Thymus (tissue), 14 donors: ENCODE results near the gene HPS6. TPM values are rescaled to one million over a fixed set of nuclear protein-coding genes. Genes with fewer than 3 reads are reported as not detected.
"Not testable (repeated sequence)": the region's sequence is repeated elsewhere in the genome, so short reads cannot be mapped to it uniquely, and the experiment has no call there.

Source experiments
- DNase-seq, 9 donors: peaks; one replicate each; pipeline ENCODE4 v3.0.0-alpha.2; 2013; ENCODE audit warnings: low spot score in 9 of 9, low read depth in 6 of 9, missing footprints in 1 of 9
- H3K27ac ChIP-seq, 2 donors: one replicate each; pipeline ENCODE4 v1.5.1; 2013; ENCODE audit warnings: control low read depth in 1 of 2, low read depth in 1 of 2, low read length in 1 of 2, mild to moderate bottlenecking in 1 of 2, moderate library complexity in 1 of 2
- H3K27me3 ChIP-seq, 2 donors: one replicate each; pipeline ENCODE4 v1.5.1; 2013; ENCODE audit warnings: low read length in 1 of 2; ENCODE audit not compliant: control insufficient read depth in 2 of 2, insufficient read depth in 1 of 2
- H3K36me3 ChIP-seq, 2 donors: one replicate each; pipeline ENCODE4 v1.5.1; 2013; ENCODE audit warnings: low read length in 1 of 2, mild to moderate bottlenecking in 1 of 2, moderate library complexity in 1 of 2; ENCODE audit not compliant: control insufficient read depth in 2 of 2, insufficient read depth in 2 of 2
- H3K4me1 ChIP-seq, 2 donors: one replicate each; pipeline ENCODE4 v1.5.1; 2013; ENCODE audit warnings: low read length in 2 of 2; ENCODE audit not compliant: control insufficient read depth in 2 of 2, insufficient read depth in 2 of 2
- H3K4me3 ChIP-seq, 2 donors: one replicate each; pipeline ENCODE4 v1.5.1; 2013; ENCODE audit warnings: low read length in 2 of 2, control low read depth in 1 of 2, mild to moderate bottlenecking in 1 of 2
- H3K9me3 ChIP-seq, 2 donors: one replicate each; pipeline ENCODE4 v1.5.1; 2013; ENCODE audit warnings: low read length in 1 of 2, mild to moderate bottlenecking in 1 of 2; ENCODE audit not compliant: control insufficient read depth in 2 of 2, insufficient read depth in 1 of 2
- WGBS: extraction: QIAGEN DNeasy Blood & Tissue Kit; methylation state at CpG from one replicate; pipeline ENCODE4 v1.1.7; 2013; 5-methylcytosine and 5-hydroxymethylcytosine counted together
- long read RNA-seq, 10 donors: transcript quantifications; one replicate each; lab custom pipeline, GENCODE V29; 2026
- polyA plus RNA-seq: library from polyadenylated mRNA; stranded (reverse); fragments of 200-250 nt; gene quantifications from one replicate; pipeline ENCODE4 v1.2.3, GENCODE V29; 2013
- total RNA-seq: library from RNA; stranded (reverse); fragments of 120-200 nt; gene quantifications from one replicate; pipeline ENCODE4 v1.2.4, GENCODE V29; 2013
- donor health status: healthy.

Gene HPS6
- total RNA-seq: 15.3 TPM
- 8.7 TPM for polyA plus RNA-seq
- long read RNA-seq, donor 1, partial matches to known transcripts: 0 of 1 reads
- long read RNA-seq, donor 1, other reads (novel, unspliced or antisense): 0 of 1 reads
- long read RNA-seq, donor 2: 0 reads
- long read RNA-seq, donor 3, transcript HPS6-201 (1 exons, 2,649 nt): major isoform, 10 of 10 reads
- long read RNA-seq, donor 3, partial matches to known transcripts: 0 of 10 reads
- long read RNA-seq, donor 3, other reads (novel, unspliced or antisense): 0 of 10 reads
- long read RNA-seq, donor 4, transcript HPS6-201 (1 exons, 2,649 nt): major isoform, 10 of 10 reads
- long read RNA-seq, donor 4, partial matches to known transcripts: 0 of 10 reads
- long read RNA-seq, donor 4, other reads (novel, unspliced or antisense): 0 of 10 reads
- long read RNA-seq, donor 5, transcript HPS6-201 (1 exons, 2,649 nt): major isoform, 21 of 21 reads
- long read RNA-seq, donor 5, partial matches to known transcripts: 0 of 21 reads
- long read RNA-seq, donor 5, other reads (novel, unspliced or antisense): 0 of 21 reads
- long read RNA-seq, donor 6, transcript HPS6-201 (1 exons, 2,649 nt): major isoform, 8 of 8 reads
- long read RNA-seq, donor 6, partial matches to known transcripts: 0 of 8 reads
- long read RNA-seq, donor 6, other reads (novel, unspliced or antisense): 0 of 8 reads
- long read RNA-seq, donor 7, transcript HPS6-201 (1 exons, 2,649 nt): major isoform, 5 of 5 reads
- long read RNA-seq, donor 7, partial matches to known transcripts: 0 of 5 reads
- long read RNA-seq, donor 7, other reads (novel, unspliced or antisense): 0 of 5 reads
- long read RNA-seq, donor 8, partial matches to known transcripts: 0 of 3 reads
- long read RNA-seq, donor 8, other reads (novel, unspliced or antisense): 0 of 3 reads
- long read RNA-seq, donor 9, transcript HPS6-201 (1 exons, 2,649 nt): major isoform, 6 of 6 reads
- long read RNA-seq, donor 9, partial matches to known transcripts: 0 of 6 reads
- long read RNA-seq, donor 9, other reads (novel, unspliced or antisense): 0 of 6 reads
- long read RNA-seq, donor 10, transcript HPS6-201 (1 exons, 2,649 nt): major isoform, 6 of 6 reads
- long read RNA-seq, donor 10, partial matches to known transcripts: 0 of 6 reads
- long read RNA-seq, donor 10, other reads (novel, unspliced or antisense): 0 of 6 reads

- Histone ChIP-seq H3K4me3 (peak within 1 kb of the TSS; percentile 55 to 76), H3K27ac (peak within 1 kb of the TSS; percentile 50 to 84), H3K36me3 (peaks cover 0 to 3% of the 10 kb centered on the region in 2 donors), H3K4me1 (peaks cover 5 to 19% of the 10 kb centered on the region in 2 donors), H3K9me3 (no peaks in the 10 kb centered on the region), H3K27me3 (no peaks in the 10 kb centered on the region)
- 2% methylated on average over 61 of the region's 61 CpGs for WGBS
- DNase-seq: peak; percentile 40 to 89 (median 73)
Observed at GRCh38 chr10:102064868-102065560, at the start of gene HPS6. HPS6 (plus strand) TSS chr10:102065349; CDS start chr10:102065475, 126 bp downstream.

GRCh38 chr10:102016416-102016815 is 48.7 kb upstream of the HPS6 start:
- H3K4me3 ChIP-seq: no peak overlapping the region
- peaks cover 20 to 34% of the 10 kb centered on the region in 2 donors for H3K36me3 ChIP-seq
- DNase-seq: no peak
- H3K4me1 ChIP-seq: no peaks in the 10 kb centered on the region
- no peaks in the 10 kb centered on the region for H3K27me3 ChIP-seq
- peaks cover 2 to 4% of the 10 kb centered on the region in 2 donors for H3K9me3 ChIP-seq
- H3K27ac ChIP-seq: no peak overlapping the region

- Histone ChIP-seq H3K36me3 (peaks cover 20 to 26% of the 10 kb centered on the region in 2 donors), H3K27me3 (no peaks in the 10 kb centered on the region), H3K4me1 (no peaks in the 10 kb centered on the region), H3K27ac (no peak overlapping the region), H3K9me3 (peaks cover 2 to 4% of the 10 kb centered on the region in 2 donors), H3K4me3 (no peak overlapping the region)
- DNase-seq: no peak
- 99% methylated on average over 2 of the region's 2 CpGs for WGBS
Observed at GRCh38 chr10:102017295-102017694, 47.9 kb upstream of the HPS6 start.

- H3K9me3 ChIP-seq: peaks cover 2 to 4% of the 10 kb centered on the region in 2 donors
- 96% methylated on average over 2 of the region's 2 CpGs for WGBS
- no peak for DNase-seq
- H3K4me3 ChIP-seq: no peak overlapping the region
- H3K27me3 ChIP-seq: no peaks in the 10 kb centered on the region
- no peak overlapping the region for H3K27ac ChIP-seq
- peaks cover 32 to 39% of the 10 kb centered on the region in 2 donors for H3K36me3 ChIP-seq
- H3K4me1 ChIP-seq: no peaks in the 10 kb centered on the region
Observed at GRCh38 chr10:102020938-102021337, 44.2 kb upstream of the HPS6 start.

- Histone ChIP-seq H3K36me3 (peaks cover 27 to 51% of the 10 kb centered on the region in 2 donors), H3K9me3 (peaks cover 2 to 4% of the 10 kb centered on the region in 2 donors), H3K4me3 (no peak overlapping the region), H3K4me1 (no peaks in the 10 kb centered on the region), H3K27me3 (no peaks in the 10 kb centered on the region), H3K27ac (no peak overlapping the region)
- DNase-seq: no peak
- 72% methylated on average over 3 of the region's 3 CpGs for WGBS
Observed at GRCh38 chr10:102024799-102025198, 40.4 kb upstream of the HPS6 start.

- DNase-seq: no peak
- H3K27ac ChIP-seq: no peak overlapping the region
- H3K27me3 ChIP-seq: no peaks in the 10 kb centered on the region
- H3K36me3 ChIP-seq: peaks cover 24 to 67% of the 10 kb centered on the region in 2 donors
- no peaks in the 10 kb centered on the region for H3K9me3 ChIP-seq
- H3K4me1 ChIP-seq: no peaks in the 10 kb centered on the region
- WGBS: 98% methylated on average over 2 of the region's 2 CpGs
- no peak overlapping the region for H3K4me3 ChIP-seq
Observed at GRCh38 chr10:102027261-102027660, 37.9 kb upstream of the HPS6 start.

- H3K4me1 ChIP-seq: no peaks in the 10 kb centered on the region
- WGBS: 98% methylated on average over 2 of the region's 2 CpGs
- H3K27me3 ChIP-seq: no peaks in the 10 kb centered on the region
- H3K9me3 ChIP-seq: no peaks in the 10 kb centered on the region
- peaks cover 20 to 50% of the 10 kb centered on the region in 2 donors for H3K36me3 ChIP-seq
- H3K27ac ChIP-seq: no peak overlapping the region
- H3K4me3 ChIP-seq: no peak overlapping the region
- no peak for DNase-seq
Observed at GRCh38 chr10:102033787-102034186, 31.4 kb upstream of the HPS6 start.

GRCh38 chr10:102035807-102036206 is 29.3 kb upstream of the HPS6 start:
- DNase-seq, H3K4me1 ChIP-seq, H3K27me3 ChIP-seq, H3K4me3 ChIP-seq, H3K9me3 ChIP-seq, H3K27ac ChIP-seq: not testable (repeated sequence)
- peaks cover 13 to 40% of the 10 kb centered on the region in 2 donors for H3K36me3 ChIP-seq
- WGBS: over 99% methylated on average over 33 of the region's 33 CpGs
